WTC11 (cell line): Measurements from ENCODE around the gene PFDN1. TPM values are rescaled to one million over a fixed set of nuclear protein-coding genes. Genes with fewer than 3 reads are reported as not detected.

Source experiments
- ATAC-seq: fragments of 200-7000 bp; cut with Tn5 transposase; 2 replicates; pipeline ENCODE4 v1.10.0; 2021; ENCODE audit warnings: mild to moderate bottlenecking, moderate library complexity
- CTCF ChIA-PET: fragments of 300-600 bp; sonication (Branson Sonifier 250); formaldehyde crosslinking; loops from one replicate; lab custom pipeline; 2021; ENCODE audit warnings: antibody characterized with exemption; lab: Charles Lee
- POLR2A ChIA-PET: fragments of 350-600 bp; sonication (Branson Sonifier 250); formaldehyde crosslinking; loops from one replicate; lab custom pipeline; 2021; ENCODE audit warnings: antibody characterized with exemption; lab: Charles Lee
- DNase-seq: peaks from one replicate; pipeline ENCODE4 v3.0.0; 2021; ENCODE audit warnings: low spot score
- H3K27ac Mint-ChIP-seq: 2 replicates; pipeline ENCODE4 v1.8.0; 2021; ENCODE audit warnings: mixed read lengths
- H3K27me3 Mint-ChIP-seq: 2 replicates; pipeline ENCODE4 v1.8.0; 2021; ENCODE audit warnings: low read depth, mild to moderate bottlenecking, moderate library complexity, mixed read lengths
- H3K36me3 Mint-ChIP-seq: 2 replicates; pipeline ENCODE4 v1.8.0; 2021; ENCODE audit warnings: mixed read lengths
- H3K4me1 Mint-ChIP-seq: 2 replicates; pipeline ENCODE4 v1.8.0; 2022; ENCODE audit warnings: mixed read lengths
- H3K4me3 Mint-ChIP-seq: 2 replicates; pipeline ENCODE4 v1.8.0; 2021; ENCODE audit warnings: mild to moderate bottlenecking, moderate library complexity, mixed read lengths
- H3K9me3 Mint-ChIP-seq: 2 replicates; pipeline ENCODE4 v1.8.0; 2021; ENCODE audit warnings: mixed read lengths
- CDX4 ChIP-seq: fragments of 250-450 bp; sonication (Bioruptor Pico); IDR thresholded peaks from 2 replicates; pipeline ENCODE4 v1.9.0; 2021; ENCODE audit warnings: moderate library complexity, mild to moderate bottlenecking, inconsistent platforms, borderline replicate concordance
- CTCF ChIP-seq: fragments of 200-600 bp; IDR thresholded peaks from 2 replicates; pipeline ENCODE4 v1.8.0; 2022; ENCODE audit warnings: antibody characterized with exemption
- EMX1 ChIP-seq: fragments of 250-450 bp; sonication (Bioruptor Pico); IDR thresholded peaks from 2 replicates; pipeline ENCODE4 v1.8.0; 2021; ENCODE audit warnings: mild to moderate bottlenecking
- ETV6 ChIP-seq: sonication (generic); formaldehyde crosslinking; IDR thresholded peaks from 2 replicates; pipeline ENCODE4 v1.8.1; 2022; ENCODE audit warnings: mild to moderate bottlenecking, missing genetic modification reagents
- FOXJ3 ChIP-seq: sonication (generic); formaldehyde crosslinking; IDR thresholded peaks from 2 replicates; pipeline ENCODE4 v1.9.0; 2021; ENCODE audit warnings: missing genetic modification reagents, mild to moderate bottlenecking, borderline replicate concordance
- GRHL2 ChIP-seq: fragments of 250-450 bp; sonication (Bioruptor Pico); IDR thresholded peaks from 2 replicates; pipeline ENCODE4 v1.8.0; 2022; ENCODE audit warnings: mild to moderate bottlenecking, moderate library complexity; ENCODE audit not compliant: insufficient replicate concordance, severe bottlenecking
- HMGA2 ChIP-seq: fragments of 250-450 bp; sonication (Bioruptor Pico); IDR thresholded peaks from 2 replicates; pipeline ENCODE4 v1.4.0; 2021; ENCODE audit warnings: mild to moderate bottlenecking, moderate library complexity
- IRF2 ChIP-seq: sonication (generic); formaldehyde crosslinking; IDR thresholded peaks from 2 replicates; pipeline ENCODE4 v1.8.0; 2022; ENCODE audit warnings: low read depth, missing genetic modification reagents, borderline replicate concordance
- MLX ChIP-seq: sonication (generic); formaldehyde crosslinking; IDR thresholded peaks from 2 replicates; pipeline ENCODE4 v1.8.1; 2023; ENCODE audit warnings: mild to moderate bottlenecking, missing genetic modification reagents, moderate library complexity
- MXD4 ChIP-seq: fragments of 250-450 bp; sonication (Bioruptor Pico); IDR thresholded peaks from 2 replicates; pipeline ENCODE4 v1.8.0; 2021; ENCODE audit warnings: mild to moderate bottlenecking, moderate library complexity, borderline replicate concordance
- NFE2L1 ChIP-seq: sonication (generic); formaldehyde crosslinking; IDR thresholded peaks from 2 replicates; pipeline ENCODE4 v1.8.1; 2023; ENCODE audit warnings: missing genetic modification reagents
- NR2C2 ChIP-seq: sonication (generic); formaldehyde crosslinking; IDR thresholded peaks from 2 replicates; pipeline ENCODE4 v1.8.0; 2022; ENCODE audit warnings: mild to moderate bottlenecking, missing genetic modification reagents
- PRDM15 ChIP-seq: sonication (generic); formaldehyde crosslinking; IDR thresholded peaks from 2 replicates; pipeline ENCODE4 v1.8.0; 2022; ENCODE audit warnings: missing genetic modification reagents
- RORB ChIP-seq: fragments of 250-450 bp; sonication (Bioruptor Pico); IDR thresholded peaks from 2 replicates; pipeline ENCODE4 v1.9.0; 2021; ENCODE audit warnings: mild to moderate bottlenecking
- TP53 ChIP-seq: sonication (generic); formaldehyde crosslinking; IDR thresholded peaks from 2 replicates; pipeline ENCODE4 v1.8.1; 2023; ENCODE audit warnings: mild to moderate bottlenecking, missing genetic modification reagents
- ZNF219 ChIP-seq: sonication (generic); formaldehyde crosslinking; IDR thresholded peaks from 2 replicates; pipeline ENCODE4 v1.8.0; 2023; ENCODE audit warnings: missing genetic modification reagents, mild to moderate bottlenecking, borderline replicate concordance
- ZNF425 ChIP-seq: fragments of 250-450 bp; sonication (Bioruptor Pico); conservative IDR thresholded peaks from 2 replicates; pipeline ENCODE4 v1.9.0; 2021; ENCODE audit warnings: mild to moderate bottlenecking
- total RNA-seq: library from RNA; stranded (reverse); gene quantifications from 3 replicates; pipeline ENCODE4 v1.2.3, GENCODE V29; 2021
- TF ChIP-seq, protein P1 (sequence below): fragments of 250-450 bp; sonication (Bioruptor Pico); IDR thresholded peaks from 2 replicates; pipeline ENCODE4 v1.9.0; 2021; ENCODE audit warnings: mild to moderate bottlenecking, borderline replicate concordance
- TF ChIP-seq, protein P2 (sequence below): fragments of 250-450 bp; sonication (Bioruptor Pico); IDR thresholded peaks from 2 replicates; pipeline ENCODE4 v1.8.0; 2021; ENCODE audit warnings: mild to moderate bottlenecking

Gene PFDN1
- total RNA-seq, 1 experiment from 2014 or later: 44.1 TPM

DNA sequence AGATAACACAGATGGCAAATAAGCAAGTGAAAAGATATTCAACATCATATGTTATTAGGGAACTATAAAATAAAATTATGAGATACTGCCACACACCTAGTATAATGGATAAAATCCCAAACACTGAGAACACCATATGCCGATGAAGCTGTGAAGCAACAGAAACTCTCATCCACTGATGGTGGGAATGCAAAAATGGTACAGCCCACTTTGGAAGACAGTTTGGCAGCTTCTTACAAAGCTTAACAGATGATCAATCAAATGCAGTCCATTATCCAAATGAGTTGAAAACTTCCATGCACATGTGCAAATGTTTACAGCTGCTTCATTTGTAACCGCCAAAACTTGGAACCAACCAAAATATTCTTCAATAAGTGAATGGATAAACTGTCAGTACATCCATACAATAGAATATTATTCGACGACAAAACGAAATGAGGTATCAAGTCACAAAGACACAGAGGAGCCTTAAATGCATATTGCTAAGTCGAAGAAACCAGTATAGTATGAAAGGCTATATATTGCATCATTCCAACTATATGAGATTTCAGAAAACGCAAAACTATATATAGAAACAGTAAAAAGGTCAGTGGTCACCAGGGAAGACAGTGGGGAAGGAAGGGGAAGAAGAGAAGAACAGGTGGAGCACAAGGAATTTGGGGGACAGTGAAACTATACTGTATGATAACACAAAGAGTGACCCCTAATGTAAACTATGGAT is 14.9 kb downstream of the PFDN1 start:
- POLR2A ChIA-PET: no interaction called here
- no peaks in the 10 kb centered on the region for H3K4me1 Mint-ChIP-seq
- CTCF ChIA-PET: interaction anchor here (1.5 kb wide), 1 partner anchor 59 kb away, joined by 6 read pairs; the partner anchor contains the start of gene HBEGF
- TF ChIP-seq NFE2L1 (CRISPR knock-in tag) (no peak), HMGA2 (no peak), CTCF (no peak), EMX1 (CRISPR knock-in tag) (no peak), PRDM15 (CRISPR knock-in tag) (no peak), IRF2 (CRISPR knock-in tag) (no peak), FOXJ3 (CRISPR knock-in tag) (no peak), CDX4 (no peak), NR2C2 (no peak), GRHL2 (CRISPR knock-in tag) (no peak), TP53 (CRISPR knock-in tag) (no peak), ZNF219 (CRISPR knock-in tag) (no peak), ZNF425 (no peak), MXD4 (CRISPR knock-in tag) (no peak), MLX (CRISPR knock-in tag) (no peak), RORB (CRISPR knock-in tag) (no peak), ETV6 (CRISPR knock-in tag) (no peak)
- TF ChIP-seq, protein P1, sequence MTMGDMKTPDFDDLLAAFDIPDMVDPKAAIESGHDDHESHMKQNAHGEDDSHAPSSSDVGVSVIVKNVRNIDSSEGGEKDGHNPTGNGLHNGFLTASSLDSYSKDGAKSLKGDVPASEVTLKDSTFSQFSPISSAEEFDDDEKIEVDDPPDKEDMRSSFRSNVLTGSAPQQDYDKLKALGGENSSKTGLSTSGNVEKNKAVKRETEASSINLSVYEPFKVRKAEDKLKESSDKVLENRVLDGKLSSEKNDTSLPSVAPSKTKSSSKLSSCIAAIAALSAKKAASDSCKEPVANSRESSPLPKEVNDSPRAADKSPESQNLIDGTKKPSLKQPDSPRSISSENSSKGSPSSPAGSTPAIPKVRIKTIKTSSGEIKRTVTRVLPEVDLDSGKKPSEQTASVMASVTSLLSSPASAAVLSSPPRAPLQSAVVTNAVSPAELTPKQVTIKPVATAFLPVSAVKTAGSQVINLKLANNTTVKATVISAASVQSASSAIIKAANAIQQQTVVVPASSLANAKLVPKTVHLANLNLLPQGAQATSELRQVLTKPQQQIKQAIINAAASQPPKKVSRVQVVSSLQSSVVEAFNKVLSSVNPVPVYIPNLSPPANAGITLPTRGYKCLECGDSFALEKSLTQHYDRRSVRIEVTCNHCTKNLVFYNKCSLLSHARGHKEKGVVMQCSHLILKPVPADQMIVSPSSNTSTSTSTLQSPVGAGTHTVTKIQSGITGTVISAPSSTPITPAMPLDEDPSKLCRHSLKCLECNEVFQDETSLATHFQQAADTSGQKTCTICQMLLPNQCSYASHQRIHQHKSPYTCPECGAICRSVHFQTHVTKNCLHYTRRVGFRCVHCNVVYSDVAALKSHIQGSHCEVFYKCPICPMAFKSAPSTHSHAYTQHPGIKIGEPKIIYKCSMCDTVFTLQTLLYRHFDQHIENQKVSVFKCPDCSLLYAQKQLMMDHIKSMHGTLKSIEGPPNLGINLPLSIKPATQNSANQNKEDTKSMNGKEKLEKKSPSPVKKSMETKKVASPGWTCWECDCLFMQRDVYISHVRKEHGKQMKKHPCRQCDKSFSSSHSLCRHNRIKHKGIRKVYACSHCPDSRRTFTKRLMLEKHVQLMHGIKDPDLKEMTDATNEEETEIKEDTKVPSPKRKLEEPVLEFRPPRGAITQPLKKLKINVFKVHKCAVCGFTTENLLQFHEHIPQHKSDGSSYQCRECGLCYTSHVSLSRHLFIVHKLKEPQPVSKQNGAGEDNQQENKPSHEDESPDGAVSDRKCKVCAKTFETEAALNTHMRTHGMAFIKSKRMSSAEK (CRISPR knock-in tag): no peak
- TF ChIP-seq, protein P2, sequence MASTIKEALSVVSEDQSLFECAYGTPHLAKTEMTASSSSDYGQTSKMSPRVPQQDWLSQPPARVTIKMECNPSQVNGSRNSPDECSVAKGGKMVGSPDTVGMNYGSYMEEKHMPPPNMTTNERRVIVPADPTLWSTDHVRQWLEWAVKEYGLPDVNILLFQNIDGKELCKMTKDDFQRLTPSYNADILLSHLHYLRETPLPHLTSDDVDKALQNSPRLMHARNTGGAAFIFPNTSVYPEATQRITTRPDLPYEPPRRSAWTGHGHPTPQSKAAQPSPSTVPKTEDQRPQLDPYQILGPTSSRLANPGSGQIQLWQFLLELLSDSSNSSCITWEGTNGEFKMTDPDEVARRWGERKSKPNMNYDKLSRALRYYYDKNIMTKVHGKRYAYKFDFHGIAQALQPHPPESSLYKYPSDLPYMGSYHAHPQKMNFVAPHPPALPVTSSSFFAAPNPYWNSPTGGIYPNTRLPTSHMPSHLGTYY (CRISPR knock-in tag): no peak
- TF ChIP-seq, all 79 proteins: peak for 0
- Mint-ChIP-seq H3K27ac (no peak overlapping the region), H3K27me3 (no peaks in the 10 kb centered on the region), H3K9me3 (no peaks in the 10 kb centered on the region), H3K4me3 (no peak overlapping the region), H3K36me3 (no peaks in the 10 kb centered on the region)
- no peak for DNase-seq
- ATAC-seq: no peak
